Measurements from ENCODE around the gene GOPC. TPM values are rescaled to one million over a fixed set of nuclear protein-coding genes. Genes with fewer than 3 reads are reported as not detected.

GOPC gene
- total RNA-seq, 1 donor: 81.6 TPM

DNA sequence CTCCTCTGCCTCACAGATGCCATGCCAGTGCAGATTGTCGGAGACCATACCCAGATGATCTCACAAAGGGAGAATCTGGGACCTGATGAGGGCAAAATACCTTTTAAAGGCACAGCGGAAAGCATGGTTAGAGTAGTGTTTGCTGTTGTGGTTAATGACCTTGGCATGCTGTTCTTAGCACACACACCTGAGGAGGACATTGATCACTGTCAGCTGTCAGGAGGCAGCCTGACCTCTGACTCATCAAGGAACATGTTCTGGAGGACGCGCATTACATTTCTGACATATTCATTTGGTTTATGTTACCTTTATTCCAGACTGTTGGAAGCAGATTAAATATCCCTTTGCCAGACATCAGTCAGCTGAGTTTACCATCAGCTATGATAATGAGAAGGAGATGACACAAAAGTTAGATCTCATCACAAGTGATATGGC lies 57.1 kb downstream of the GOPC start:
- TF ChIP-seq CTCF (IDR thresholded peaks at IDR 0.05; ENCODE audit: insufficient read depth, low read depth, low read length): no peak
- no peak for DNase-seq (ENCODE audit: low read depth)

GRCh38 chr6:117544716-117545115 lies 57.6 kb downstream of the GOPC start:
- no peak for TF ChIP-seq CTCF (IDR thresholded peaks at IDR 0.05; ENCODE audit: insufficient read depth, low read depth, low read length)
- no peak for DNase-seq (ENCODE audit: low read depth)
- H3K4me3 ChIP-seq (ENCODE audit: low read depth, low read length): no peak overlapping the region

More for the DNA sequence above, 57.1 kb downstream of the GOPC start:
- no peak overlapping the region for H3K4me3 ChIP-seq (ENCODE audit: low read depth, low read length)

GRCh38 chr6:117542493-117542892 lies 59.8 kb downstream of the GOPC start:
- no peak for TF ChIP-seq CTCF (IDR thresholded peaks at IDR 0.05; ENCODE audit: insufficient read depth, low read depth, low read length)
- H3K4me3 ChIP-seq (ENCODE audit: low read depth, low read length): no peak overlapping the region
- DNase-seq (ENCODE audit: low read depth): no peak

DNA sequence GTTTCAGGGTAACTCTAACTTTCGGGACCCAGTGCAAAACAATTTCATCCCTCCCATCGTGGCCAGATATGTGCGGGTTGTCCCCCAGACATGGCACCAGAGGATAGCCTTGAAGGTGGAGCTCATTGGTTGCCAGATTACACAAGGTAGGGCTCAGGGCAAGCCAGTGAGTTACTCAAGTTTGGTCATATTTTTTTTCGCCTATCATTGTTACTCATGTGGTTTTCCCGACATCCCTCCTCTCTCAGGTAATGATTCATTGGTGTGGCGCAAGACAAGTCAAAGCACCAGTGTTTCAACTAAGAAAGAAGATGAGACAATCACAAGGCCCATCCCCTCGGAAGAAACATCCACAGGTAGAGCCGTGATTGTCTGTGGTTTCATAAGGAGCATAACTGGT lies 61.6 kb downstream of the GOPC start:
- DNase-seq (ENCODE audit: low read depth): no peak
- no peak for TF ChIP-seq CTCF (IDR thresholded peaks at IDR 0.05; ENCODE audit: insufficient read depth, low read depth, low read length)
- H3K4me3 ChIP-seq (ENCODE audit: low read depth, low read length): no peak overlapping the region

DNA sequence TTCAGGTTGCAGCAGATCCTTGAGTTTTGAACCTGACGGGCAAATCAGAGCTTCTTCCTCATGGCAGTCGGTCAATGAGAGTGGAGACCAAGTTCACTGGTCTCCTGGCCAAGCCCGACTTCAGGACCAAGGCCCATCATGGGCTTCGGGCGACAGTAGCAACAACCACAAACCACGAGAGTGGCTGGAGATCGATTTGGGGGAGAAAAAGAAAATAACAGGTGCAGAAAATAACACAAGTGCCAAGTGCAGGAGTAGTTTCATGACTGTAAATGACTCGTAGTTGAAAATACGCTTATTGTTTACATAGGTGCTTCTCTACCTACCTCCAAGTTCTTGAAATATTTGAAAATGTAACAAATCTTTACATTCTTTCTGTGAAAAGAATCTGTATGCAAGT lies 63.7 kb downstream of the GOPC start:
- no peak overlapping the region for H3K4me3 ChIP-seq (ENCODE audit: low read depth, low read length)
- DNase-seq (ENCODE audit: low read depth): no peak
- TF ChIP-seq CTCF (IDR thresholded peaks at IDR 0.05; ENCODE audit: insufficient read depth, low read depth, low read length): no peak

- H3K4me3 ChIP-seq (ENCODE audit: low read depth, low read length): no peak overlapping the region
- TF ChIP-seq CTCF (IDR thresholded peaks at IDR 0.05; ENCODE audit: insufficient read depth, low read depth, low read length): no peak
- peak; percentile 59 for DNase-seq (ENCODE audit: low read depth)
These were observed 66.0 kb downstream of the GOPC start for GRCh38 chr6:117536317-117536716.

- no peak overlapping the region for H3K4me3 ChIP-seq (ENCODE audit: low read depth, low read length)
- no peak for TF ChIP-seq CTCF (IDR thresholded peaks at IDR 0.05; ENCODE audit: insufficient read depth, low read depth, low read length)
These were observed 67.3 kb downstream of the GOPC start for GRCh38 chr6:117534974-117535373.

More at GRCh38 chr6:117534974-117535373, 67.3 kb downstream of the GOPC start:
- DNase-seq (ENCODE audit: low read depth): peak; percentile 38
